HCT116 (cell line): ENCODE data around the gene SWAP70. TPM values are rescaled to one million over a fixed set of nuclear protein-coding genes. Genes with fewer than 3 reads are reported as not detected.

Experiments
- ATAC-seq: fragments of 200-7000 bp; cut with Tn5 transposase; 2 replicates; pipeline ENCODE4 v1.9.1; 2020; ENCODE audit warnings: mild to moderate bottlenecking, moderate library complexity
- BruUV-seq: library from RNA; stranded (reverse); fragments of 400-500 nt; replicated peaks from 2 replicates; lab custom pipeline; 2021; lab: Mats Ljungman, UMichigan
- CTCF ChIA-PET: fragments of 300-600 bp; sonication (Branson Sonifier 250); formaldehyde crosslinking; loops from one replicate; lab custom pipeline; 2021; ENCODE audit warnings: antibody characterized with exemption; lab: Charles Lee
- POLR2A ChIA-PET: fragments of 300-600, 350-600 bp; sonication (Branson Sonifier 250); formaldehyde crosslinking; loops from one replicate; lab custom pipeline; 2021; ENCODE audit warnings: antibody characterized with exemption; lab: Charles Lee
- RAD21 ChIA-PET, 2 experiments: fragments of 300-600 bp; sonication (Branson Sonifier 250); formaldehyde crosslinking; loops; one replicate each; lab custom pipeline; 2023; ENCODE audit warnings: low total read pairs in 2 of 2; ENCODE audit not compliant: uncharacterized antibody in 2 of 2, unreplicated experiment in 2 of 2, low non-redundant PET in 1 of 2; lab: Charles Lee
- DNase-seq: peaks from one replicate; pipeline ENCODE4 v3.0.0-alpha.2; 2010; ENCODE audit warnings: low read depth, low spot score
- H2AFZ ChIP-seq: fragments of 200-600 bp; shearing (Covaris generic), sonication (generic); 2 replicates; pipeline ENCODE4 v1.6.1; 2017; ENCODE audit warnings: low read depth, mixed run types, mixed read lengths, antibody characterized with exemption, low read length; ENCODE audit not compliant: poor library complexity, severe bottlenecking
- H3K27ac ChIP-seq: 2 replicates; pipeline ENCODE4 v1.5.1; 2012; ENCODE audit warnings: low read depth, low read length
- H3K27me3 ChIP-seq: fragments of 200-600 bp; sonication (generic); 2 replicates; pipeline ENCODE4 v1.6.1; 2016; ENCODE audit warnings: mixed run types, low read length, mixed read lengths; ENCODE audit not compliant: insufficient read depth
- H3K36me3 ChIP-seq, 2 experiments: fragments of 200-500 bp in 1 of 2; fragments of 200-600 bp in 1 of 2; sonication (Bioruptor generic) in 1 of 2; sonication (generic) in 1 of 2; 2 replicates each; pipeline versions ENCODE4 v1.5.1 to v1.6.1; 2014 to 2016; ENCODE audit warnings: low read length in 2 of 2, inconsistent platforms in 1 of 2, mixed read lengths in 1 of 2, mixed run types in 1 of 2; ENCODE audit not compliant: insufficient read depth in 2 of 2, control insufficient read depth in 1 of 2
- H3K4me1 ChIP-seq, 2 experiments: fragments of 200-600 bp in 1 of 2; sonication (generic) in 1 of 2; 2 replicates each; pipeline versions ENCODE4 v1.5.1 to v1.6.1; 2012 to 2017; ENCODE audit warnings: low read length in 2 of 2, inconsistent platforms in 1 of 2, mild to moderate bottlenecking in 1 of 2, mixed read lengths in 1 of 2, mixed run types in 1 of 2, moderate library complexity in 1 of 2; ENCODE audit not compliant: insufficient read depth in 2 of 2, control insufficient read depth in 1 of 2
- H3K4me2 ChIP-seq: fragments of 200-600 bp; sonication (generic); 2 replicates; pipeline ENCODE4 v1.6.1; 2017; ENCODE audit warnings: mixed run types, low read length, mixed read lengths
- H3K4me3 ChIP-seq, 2 experiments: fragments of 200-600 bp in 1 of 2; sonication (generic) in 1 of 2; replicated peaks in 1 of 2; 2 replicates each; pipeline ENCODE4 v1.5.1; 2011 to 2016; ENCODE audit warnings: low read length in 2 of 2, control low read depth in 1 of 2, low read depth in 1 of 2, mild to moderate bottlenecking in 1 of 2, mixed read lengths in 1 of 2, mixed run types in 1 of 2
- H3K79me2 ChIP-seq: fragments of 200-600 bp; sonication (generic); 2 replicates; pipeline ENCODE4 v1.6.1; 2017; ENCODE audit warnings: mild to moderate bottlenecking, mixed run types, low read length, moderate library complexity, mixed read lengths; ENCODE audit not compliant: insufficient read depth
- H3K9ac ChIP-seq: fragments of 200-600 bp; sonication (generic); 2 replicates; pipeline ENCODE4 v1.6.1; 2016; ENCODE audit warnings: low read length, mixed read lengths
- H3K9me2 ChIP-seq: fragments of 200-600 bp; sonication (generic), shearing (Covaris generic); 2 replicates; pipeline ENCODE4 v1.6.1; 2017; ENCODE audit warnings: mixed run types, mild to moderate bottlenecking, moderate library complexity; ENCODE audit not compliant: insufficient read depth
- H3K9me3 ChIP-seq, 2 experiments: fragments of 200-500 bp in 1 of 2; fragments of 200-600 bp in 1 of 2; sonication (Bioruptor generic) in 1 of 2; sonication (generic) in 1 of 2; 2 replicates each; pipeline ENCODE4 v1.6.1; 2014 to 2017; ENCODE audit warnings: low read length in 2 of 2, mixed read lengths in 2 of 2, inconsistent platforms in 1 of 2, low read depth in 1 of 2, mild to moderate bottlenecking in 1 of 2, mixed run types in 1 of 2, moderate library complexity in 1 of 2; ENCODE audit not compliant: control insufficient read depth in 1 of 2, insufficient read depth in 1 of 2
- H4K20me1 ChIP-seq: fragments of 200-600 bp; sonication (generic), shearing (Covaris generic); 2 replicates; pipeline ENCODE4 v1.6.1; 2017; ENCODE audit warnings: mixed run types, mild to moderate bottlenecking, moderate library complexity; ENCODE audit not compliant: insufficient read depth
- EGR1 ChIP-seq: IDR thresholded peaks from 2 replicates; pipeline ENCODE4 v1.6.1; 2012; ENCODE audit warnings: low read depth
- ELF1 ChIP-seq: IDR thresholded peaks from 2 replicates; pipeline ENCODE4 v1.6.1; 2012; ENCODE audit warnings: low read depth, borderline replicate concordance
- EZH2 ChIP-seq: fragments of 200-600 bp; sonication (generic); IDR thresholded peaks from 2 replicates; pipeline ENCODE4 v1.6.1; 2017; ENCODE audit warnings: antibody characterized with exemption, mixed run types
- POLR2AphosphoS5 ChIP-seq: IDR thresholded peaks from 2 replicates; pipeline ENCODE4 v1.6.1; 2011; ENCODE audit warnings: mild to moderate bottlenecking, low read depth, low read length, moderate library complexity
- REST ChIP-seq: IDR thresholded peaks from 2 replicates; pipeline ENCODE4 v1.6.1; 2012; ENCODE audit warnings: low read depth
- SIN3A ChIP-seq: IDR thresholded peaks from 2 replicates; pipeline ENCODE4 v1.6.1; 2012; ENCODE audit warnings: low read depth
- SP1 ChIP-seq: IDR thresholded peaks from 2 replicates; pipeline ENCODE4 v1.6.1; 2012; ENCODE audit warnings: low read depth
- SRF ChIP-seq: IDR thresholded peaks from 2 replicates; pipeline ENCODE4 v1.6.1; 2012; ENCODE audit warnings: low read depth
- TCF7L2 ChIP-seq: IDR thresholded peaks from 2 replicates; pipeline ENCODE4 v1.7.0; 2011; ENCODE audit warnings: borderline replicate concordance, inconsistent platforms; ENCODE audit not compliant: insufficient read depth, insufficient read length; ENCODE audit errors: extremely low read depth
- ZNF274 ChIP-seq: fragments of 200-500 bp; sonication (Bioruptor generic); IDR thresholded peaks from 2 replicates; pipeline ENCODE4 v1.6.1; 2014; ENCODE audit warnings: mild to moderate bottlenecking, low read depth, low read length, inconsistent platforms
- intact Hi-C: fragments of 100-400 bp; cut with micrococcal nuclease; formaldehyde crosslinking; loops from 2 replicates; pipeline ENCODE4 v1.10.0; 2022
- total RNA-seq: library from RNA; stranded (reverse); gene quantifications from one replicate; pipeline ENCODE4 v1.2.1, GENCODE V29; 2021; ENCODE audit not compliant: unreplicated experiment

Gene SWAP70
- total RNA-seq, 1 experiment from 2014 or later: 20.6 TPM

- no TSS peak for BruUV-seq
- POLR2A ChIA-PET: interaction anchor here (0.7 kb wide), 1 partner anchor 12 kb away, joined by 3 read pairs; no protein-coding TSS in a partner anchor
- DNase-seq (no peak), ATAC-seq (no peak)
- Histone ChIP-seq H3K9me2 (no peaks in the 10 kb centered on the region), H3K27me3 (no peaks in the 10 kb centered on the region), H3K4me3 (no peak overlapping the region), H3K4me1 (peaks cover 3 to 4% of the 10 kb centered on the region in 2 experiments; a peak in 3 of 4 replicates), H3K79me2 (no peaks in the 10 kb centered on the region), H4K20me1 (no peaks in the 10 kb centered on the region), H3K9ac (no peak overlapping the region), H3K4me2 (no peak overlapping the region), H3K36me3 (no peaks in the 10 kb centered on the region), H2AFZ (no peak overlapping the region), H3K27ac (no peak overlapping the region), H3K9me3 (no peaks in the 10 kb centered on the region)
- RAD21 ChIA-PET: interaction anchor here (0.6 to 1.9 kb wide), 6 partner anchors 12 to 240 kb away, joined by 3 to 5 read pairs (median 3); no protein-coding TSS in a partner anchor
- CTCF ChIA-PET: interaction anchor here (0.6 to 3.6 kb wide), 15 partner anchors 10 to 1501 kb away, joined by 3 to 25 read pairs (median 4); partner anchors contain the start of gene ADM
- intact Hi-C loops: loop anchor here (1.0 to 2.0 kb wide), 2 partner anchors 135 to 213 kb away; no protein-coding TSS in a partner anchor
- TF ChIP-seq SRF (no peak), REST (no peak), EZH2 (no peak), ZNF274 (no peak), SIN3A (no peak), EGR1 (no peak), ELF1 (no peak), POLR2AphosphoS5 (no peak), SP1 (no peak), TCF7L2 (no peak)
These were observed 84.0 kb downstream of the SWAP70 start for GRCh38 chr11:9747828-9748227.
